ENCODE results near the gene KCNG4.

KCNG4 gene

DNA sequence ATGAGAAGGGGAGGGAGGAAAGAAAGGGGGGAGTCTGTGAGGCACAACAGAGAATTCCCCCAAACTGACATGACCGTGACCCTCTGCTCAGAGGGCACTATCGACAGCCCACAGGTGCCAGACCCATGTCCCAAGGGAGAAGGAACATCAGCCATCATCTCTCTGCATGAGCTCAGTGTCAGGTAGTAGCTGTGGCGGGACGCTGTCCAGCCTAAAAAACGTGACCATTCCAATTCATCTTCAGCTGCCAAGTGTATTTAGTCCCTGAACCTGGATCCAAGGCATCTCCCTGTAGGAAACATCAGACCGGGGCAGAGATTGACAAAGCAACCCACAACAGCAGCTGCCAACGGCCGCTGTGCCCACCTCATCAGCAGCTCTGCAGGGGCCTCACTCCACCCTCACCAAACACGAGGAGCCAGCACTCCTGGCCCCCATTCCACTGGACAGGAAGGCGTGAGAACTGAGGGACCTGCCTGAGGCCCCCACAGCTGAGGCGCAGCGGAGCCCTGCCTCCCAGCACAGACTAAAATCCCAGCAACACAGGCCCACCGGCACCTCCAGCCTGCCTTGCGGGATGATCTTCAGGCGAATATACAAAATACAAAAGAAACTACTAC lies 61.6 kb downstream of the KCNG4 start:
- no peaks in the 10 kb centered on the region for H3K4me1 ChIP-seq (ENCODE audit: control insufficient read depth, low read depth, low read length)
- no peak overlapping the region for H3K9ac ChIP-seq (ENCODE audit: low read length)
- no peak overlapping the region for H3K27ac ChIP-seq (ENCODE audit: low read length)
- H3K9me3 ChIP-seq (ENCODE audit: control insufficient read depth, low read depth, low read length) = no peaks in the 10 kb centered on the region
- H3K36me3 ChIP-seq (ENCODE audit: control insufficient read depth, low read depth, low read length) = peaks cover 44% of the 10 kb centered on the region
- H3K27me3 ChIP-seq (ENCODE audit: control insufficient read depth, insufficient read depth, low read length) = no peaks in the 10 kb centered on the region
- H3K4me3 ChIP-seq (ENCODE audit: low read length) = no peak overlapping the region

GRCh38 chr16:84177741-84178073 lies 62.1 kb downstream of the KCNG4 start:
- Histone ChIP-seq H3K27me3 (ENCODE audit: control insufficient read depth, insufficient read depth, low read length) (no peaks in the 10 kb centered on the region), H3K4me1 (ENCODE audit: control insufficient read depth, low read depth, low read length) (no peaks in the 10 kb centered on the region), H3K9me3 (ENCODE audit: control insufficient read depth, low read depth, low read length) (no peaks in the 10 kb centered on the region), H3K36me3 (ENCODE audit: control insufficient read depth, low read depth, low read length) (peaks cover 40% of the 10 kb centered on the region), H3K27ac (ENCODE audit: low read length) (no peak overlapping the region), H3K9ac (ENCODE audit: low read length) (no peak overlapping the region), H3K4me3 (ENCODE audit: low read length) (no peak overlapping the region)

DNA sequence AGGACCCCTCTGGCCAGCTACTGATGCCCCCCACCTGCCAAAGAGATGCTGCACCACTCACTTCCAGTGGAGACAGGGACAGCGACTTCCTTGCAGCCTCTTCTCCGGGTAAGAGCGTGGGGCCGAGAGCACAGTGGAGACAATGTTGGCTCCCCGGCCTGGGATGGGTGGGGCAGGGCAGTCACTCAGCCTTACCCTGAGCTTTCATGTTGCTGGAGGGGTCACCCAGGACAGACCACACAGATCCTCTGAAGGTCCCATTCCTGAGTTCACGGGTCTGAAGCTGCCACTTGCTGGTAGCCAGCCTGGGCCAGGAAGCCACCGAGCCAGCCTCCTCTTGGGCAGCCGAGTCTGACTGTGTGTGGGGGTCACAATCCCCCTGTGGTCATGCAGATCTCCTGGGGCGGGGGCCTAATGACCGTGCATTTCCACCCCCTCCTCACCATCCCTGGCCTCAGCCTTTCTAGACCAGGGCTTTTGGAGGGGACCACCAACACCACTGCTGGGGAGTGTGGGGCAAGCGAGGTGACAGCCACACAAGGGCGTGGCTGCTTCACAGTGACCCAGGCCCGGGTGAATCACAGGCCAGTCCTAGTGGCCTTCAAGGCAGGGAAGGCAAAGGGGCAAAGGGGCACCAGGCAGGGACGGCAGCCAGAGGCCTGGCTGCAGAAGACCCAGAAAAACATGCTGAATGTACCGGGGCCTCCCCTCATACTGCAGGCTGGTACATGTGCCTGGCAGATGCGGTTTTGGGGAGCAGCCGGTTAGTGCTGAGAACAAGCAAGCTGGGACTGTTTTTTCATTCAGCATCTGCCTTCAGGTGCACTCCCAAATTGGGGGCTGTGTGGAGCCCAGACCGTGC lies 63.4 kb downstream of the KCNG4 start:
- Histone ChIP-seq H3K36me3 (ENCODE audit: control insufficient read depth, low read depth, low read length) (peaks cover 28% of the 10 kb centered on the region), H3K9ac (ENCODE audit: low read length) (no peak overlapping the region), H3K27ac (ENCODE audit: low read length) (no peak overlapping the region)

GRCh38 chr16:84175350-84176081 lies 64.3 kb downstream of the KCNG4 start:
- Histone ChIP-seq H3K4me1 (ENCODE audit: control insufficient read depth, low read depth, low read length) (no peaks in the 10 kb centered on the region), H3K9me3 (ENCODE audit: control insufficient read depth, low read depth, low read length) (no peaks in the 10 kb centered on the region), H3K4me3 (ENCODE audit: low read length) (no peak overlapping the region), H3K36me3 (ENCODE audit: control insufficient read depth, low read depth, low read length) (peaks cover 19% of the 10 kb centered on the region), H3K27me3 (ENCODE audit: control insufficient read depth, insufficient read depth, low read length) (no peaks in the 10 kb centered on the region), H3K9ac (ENCODE audit: low read length) (no peak overlapping the region), H3K27ac (ENCODE audit: low read length) (no peak overlapping the region)

More for the DNA sequence above, 63.4 kb downstream of the KCNG4 start:
- H3K27me3 ChIP-seq (ENCODE audit: control insufficient read depth, insufficient read depth, low read length) = no peaks in the 10 kb centered on the region
- no peaks in the 10 kb centered on the region for H3K9me3 ChIP-seq (ENCODE audit: control insufficient read depth, low read depth, low read length)
- no peak overlapping the region for H3K4me3 ChIP-seq (ENCODE audit: low read length)
- no peaks in the 10 kb centered on the region for H3K4me1 ChIP-seq (ENCODE audit: control insufficient read depth, low read depth, low read length)

GRCh38 chr16:84174396-84174795 lies 65.4 kb downstream of the KCNG4 start:
- Histone ChIP-seq H3K4me1 (ENCODE audit: control insufficient read depth, low read depth, low read length) (no peaks in the 10 kb centered on the region), H3K4me3 (ENCODE audit: low read length) (no peak overlapping the region), H3K9ac (ENCODE audit: low read length) (no peak overlapping the region), H3K27ac (ENCODE audit: low read length) (no peak overlapping the region), H3K36me3 (ENCODE audit: control insufficient read depth, low read depth, low read length) (peaks cover 17% of the 10 kb centered on the region), H3K9me3 (ENCODE audit: control insufficient read depth, low read depth, low read length) (no peaks in the 10 kb centered on the region), H3K27me3 (ENCODE audit: control insufficient read depth, insufficient read depth, low read length) (no peaks in the 10 kb centered on the region)

- Histone ChIP-seq H3K36me3 (ENCODE audit: control insufficient read depth, low read depth, low read length) (no peaks in the 10 kb centered on the region), H3K9me3 (ENCODE audit: control insufficient read depth, low read depth, low read length) (no peaks in the 10 kb centered on the region), H3K27ac (ENCODE audit: low read length) (no peak overlapping the region), H3K9ac (ENCODE audit: low read length) (no peak overlapping the region), H3K4me3 (ENCODE audit: low read length) (no peak overlapping the region), H3K4me1 (ENCODE audit: control insufficient read depth, low read depth, low read length) (no peaks in the 10 kb centered on the region), H3K27me3 (ENCODE audit: control insufficient read depth, insufficient read depth, low read length) (no peaks in the 10 kb centered on the region)
Measured at GRCh38 chr16:84169765-84170310, 70.0 kb downstream of the KCNG4 start.

All from iPS-18a (cell line).